Brain microvascular endothelial cell (primary cell): ENCODE measurements around the gene CALY.
"Not testable (repeated sequence)": the region's sequence is repeated elsewhere in the genome, so short reads cannot be mapped to it uniquely, and the experiment has no call there.

ENCODE experiments used
- DNase-seq: peaks from one replicate; pipeline ENCODE4 v3.0.0-alpha.2; 2020
- H3K27ac ChIP-seq: fragments of 250-450 bp; sonication (Bioruptor Pico); 2 replicates; pipeline ENCODE4 v1.5.1; 2020; ENCODE audit warnings: mild to moderate bottlenecking, moderate library complexity
- H3K27me3 ChIP-seq: fragments of 250-450 bp; sonication (Bioruptor Pico); replicated peaks from 2 replicates; pipeline ENCODE4 v1.5.1; 2020; ENCODE audit warnings: mild to moderate bottlenecking
- H3K36me3 ChIP-seq: fragments of 250-450 bp; sonication (Bioruptor Pico); replicated peaks from 2 replicates; pipeline ENCODE4 v1.5.1; 2020; ENCODE audit warnings: mild to moderate bottlenecking
- H3K4me3 ChIP-seq: 2 replicates; pipeline ENCODE4 v1.5.1; 2011; ENCODE audit warnings: low read depth, mild to moderate bottlenecking, control low read depth, low read length, moderate library complexity
- CTCF ChIP-seq: IDR thresholded peaks from 2 replicates; pipeline ENCODE4 v1.5.1; 2011; ENCODE audit warnings: low read depth, mild to moderate bottlenecking, moderate library complexity, low read length, control low read depth, inconsistent platforms; ENCODE audit errors: missing control alignments
- in situ Hi-C: cut with HindIII; loops from 2 replicates; pipeline ENCODE4 v1.10.0; 2017; ENCODE audit warnings: low sequenced_read_pairs, low pct_ligation_motif_present

The CALY gene

DNA sequence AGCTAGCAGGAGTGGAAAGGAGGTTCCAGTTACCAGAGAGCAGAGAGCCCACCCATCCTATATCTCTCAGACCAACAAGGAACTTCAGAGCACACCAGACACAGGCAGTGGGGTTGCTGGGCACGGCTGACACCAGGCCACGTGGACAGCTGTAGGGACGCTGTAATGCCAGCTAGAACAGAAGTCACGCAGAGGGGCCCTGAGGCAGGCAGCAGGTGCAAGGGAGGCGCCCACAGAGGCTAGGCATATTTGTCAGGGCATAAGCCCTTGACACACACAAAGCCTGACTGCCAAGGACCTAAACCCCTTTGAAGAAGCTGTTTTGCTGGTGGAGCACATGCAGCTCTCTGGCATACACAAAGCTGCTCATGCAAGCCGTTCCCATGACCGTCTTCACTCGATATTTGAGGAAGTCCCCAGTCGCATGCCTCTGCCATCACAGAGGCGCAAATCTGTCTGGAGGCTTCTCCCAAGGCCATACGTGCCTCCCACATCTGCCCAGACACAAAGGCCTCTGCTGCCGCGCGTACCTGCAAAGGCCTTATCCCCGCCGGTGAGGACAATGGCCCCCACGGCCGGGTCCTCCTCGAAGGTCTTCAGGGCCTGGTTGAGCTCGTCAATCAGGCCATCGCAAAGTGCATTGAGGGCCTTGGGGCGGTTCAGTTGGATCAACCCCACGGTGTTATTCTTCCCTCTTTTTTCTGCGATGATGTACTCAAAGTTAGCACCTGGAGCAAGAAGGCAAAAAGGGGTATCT is 33.5 kb upstream of the CALY start:
- DNase-seq, result no peak
- Histone ChIP-seq H3K27me3 (no peaks in the 10 kb centered on the region), H3K27ac (no peak overlapping the region), H3K36me3 (peaks cover 32% of the 10 kb centered on the region), H3K4me3 (no peak overlapping the region)
- no peak for TF ChIP-seq CTCF
- in situ Hi-C loops, result no loop called here

GRCh38 chr10:133368153-133368552 is 31.5 kb upstream of the CALY start:
- Histone ChIP-seq H3K27me3 (no peaks in the 10 kb centered on the region), H3K36me3 (peaks cover 49% of the 10 kb centered on the region), H3K4me3 (no peak overlapping the region), H3K27ac (no peak overlapping the region)
- no peak for DNase-seq
- in situ Hi-C loops, result no loop called here
- no peak for TF ChIP-seq CTCF

GRCh38 chr10:133367461-133367860 is 30.8 kb upstream of the CALY start:
- H3K27ac ChIP-seq, H3K27me3 ChIP-seq, H3K4me3 ChIP-seq, DNase-seq, in situ Hi-C loops: not testable (repeated sequence)
- H3K36me3 ChIP-seq, result peaks cover 55% of the 10 kb centered on the region

DNA sequence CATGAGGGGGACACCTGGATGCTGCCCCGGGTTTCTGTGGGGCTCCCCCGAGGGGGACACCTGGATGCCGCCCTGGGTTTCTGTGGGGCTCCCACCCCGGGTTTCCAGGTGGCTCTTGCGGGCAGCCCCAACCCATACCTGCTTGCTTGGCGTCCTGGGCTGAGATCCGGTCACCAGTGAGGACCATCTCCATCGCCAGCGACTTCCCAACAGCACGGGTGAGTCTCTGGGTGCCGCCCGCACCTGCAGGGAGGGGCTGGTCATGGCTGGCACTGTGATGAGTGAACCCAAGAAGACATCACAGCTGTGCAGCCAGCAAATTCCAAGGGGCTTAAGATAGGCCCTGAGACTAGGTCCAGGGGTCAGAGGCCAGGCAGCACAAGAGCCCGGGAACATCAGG is 30.1 kb upstream of the CALY start:
- Histone ChIP-seq H3K27me3 (no peaks in the 10 kb centered on the region), H3K36me3 (peaks cover 60% of the 10 kb centered on the region), H3K4me3 (no peak overlapping the region), H3K27ac (no peak overlapping the region)
- DNase-seq, result no peak
- TF ChIP-seq CTCF, result no peak
- in situ Hi-C loops, result no loop called here

GRCh38 chr10:133366130-133366478 is 29.4 kb upstream of the CALY start:
- Histone ChIP-seq H3K27me3 (no peaks in the 10 kb centered on the region), H3K36me3 (peaks cover 60% of the 10 kb centered on the region), H3K4me3 (no peak overlapping the region), H3K27ac (no peak overlapping the region)
- in situ Hi-C loops, result no loop called here
- no peak for DNase-seq
- no peak for TF ChIP-seq CTCF

GRCh38 chr10:133365461-133366129 is 28.9 kb upstream of the CALY start:
- no peak for DNase-seq
- TF ChIP-seq CTCF, result no peak
- in situ Hi-C loops, result no loop called here
- Histone ChIP-seq H3K27me3 (no peaks in the 10 kb centered on the region), H3K4me3 (no peak overlapping the region), H3K36me3 (peaks cover 60% of the 10 kb centered on the region), H3K27ac (no peak overlapping the region)
